H9 (cell line): Measurements from ENCODE around the gene HPGDS. TPM values are rescaled to one million over a fixed set of nuclear protein-coding genes. Genes with fewer than 3 reads are reported as not detected.

Experiments used
- DNase-seq: peaks from one replicate; pipeline ENCODE4 v3.0.0-alpha.2; 2017
- H2AFZ ChIP-seq: one replicate; pipeline ENCODE4 v1.6.1; 2013; ENCODE audit warnings: mild to moderate bottlenecking, low read length, control low read depth, moderate library complexity
- H2AK5ac ChIP-seq: 2 replicates; pipeline ENCODE4 v1.6.1; 2013; ENCODE audit warnings: low read length, control low read depth, mixed read lengths; ENCODE audit not compliant: insufficient read length
- H2BK120ac ChIP-seq: one replicate; pipeline ENCODE4 v1.6.1; 2013; ENCODE audit warnings: low read depth, mild to moderate bottlenecking, low read length, control low read depth, inconsistent platforms; ENCODE audit not compliant: poor library complexity, severe bottlenecking
- H2BK12ac ChIP-seq: 2 replicates; pipeline ENCODE4 v1.6.1; 2013; ENCODE audit warnings: low read length, control low read depth, mixed read lengths, low read depth; ENCODE audit not compliant: insufficient read length
- H2BK15ac ChIP-seq: 2 replicates; pipeline ENCODE4 v1.6.1; 2013; ENCODE audit warnings: low read depth, low read length, control low read depth
- H2BK20ac ChIP-seq: one replicate; pipeline ENCODE4 v1.6.1; 2013; ENCODE audit warnings: low read depth, mild to moderate bottlenecking, low read length, control low read depth, inconsistent platforms; ENCODE audit not compliant: poor library complexity, severe bottlenecking
- H2BK5ac ChIP-seq: 2 replicates; pipeline ENCODE4 v1.6.1; 2013; ENCODE audit warnings: low read length, control low read depth, mixed read lengths; ENCODE audit not compliant: insufficient read length
- H3K14ac ChIP-seq: 2 replicates; pipeline ENCODE4 v1.6.1; 2013; ENCODE audit warnings: low read length, control low read depth; ENCODE audit not compliant: insufficient read depth
- H3K18ac ChIP-seq: 2 replicates; pipeline ENCODE4 v1.6.1; 2013; ENCODE audit warnings: low read depth, mild to moderate bottlenecking, mixed read lengths, low read length, control low read depth; ENCODE audit not compliant: insufficient read length
- H3K23ac ChIP-seq: 2 replicates; pipeline ENCODE4 v1.6.1; 2013; ENCODE audit warnings: low read length, control low read depth, mixed read lengths, low read depth; ENCODE audit not compliant: insufficient read length
- H3K23me2 ChIP-seq: 2 replicates; pipeline ENCODE4 v1.6.1; 2013; ENCODE audit warnings: low read depth, mild to moderate bottlenecking, mixed read lengths, low read length, control low read depth; ENCODE audit not compliant: insufficient read length, poor library complexity, severe bottlenecking
- H3K27ac ChIP-seq: 2 replicates; pipeline ENCODE4 v1.5.1; 2013; ENCODE audit warnings: low read length, control low read depth, mixed read lengths, low read depth; ENCODE audit not compliant: insufficient read length
- H3K27me3 ChIP-seq: 2 replicates; pipeline ENCODE4 v1.6.1; 2013; ENCODE audit warnings: low read length, control low read depth, inconsistent platforms; ENCODE audit not compliant: insufficient read depth
- H3K4ac ChIP-seq: 2 replicates; pipeline ENCODE4 v1.6.1; 2013; ENCODE audit warnings: low read depth, mild to moderate bottlenecking, control low read depth, inconsistent platforms, low read length, moderate library complexity
- H3K4me1 ChIP-seq: 2 replicates; pipeline ENCODE4 v1.6.1; 2013; ENCODE audit warnings: low read length, control low read depth, inconsistent platforms; ENCODE audit not compliant: insufficient read depth
- H3K4me2 ChIP-seq: 2 replicates; pipeline ENCODE4 v1.6.1; 2013; ENCODE audit warnings: low read length, control low read depth, mixed read lengths; ENCODE audit not compliant: insufficient read length, insufficient read depth
- H3K56ac ChIP-seq: 2 replicates; pipeline ENCODE4 v1.6.1; 2013; ENCODE audit warnings: low read depth, mild to moderate bottlenecking, mixed read lengths, low read length, control low read depth; ENCODE audit not compliant: insufficient read length
- H3K79me1 ChIP-seq: 2 replicates; pipeline ENCODE4 v1.6.1; 2013; ENCODE audit warnings: low read depth, mild to moderate bottlenecking, moderate library complexity, low read length, control low read depth, inconsistent platforms; ENCODE audit not compliant: insufficient read depth, poor library complexity, severe bottlenecking
- H3K79me2 ChIP-seq: 2 replicates; pipeline ENCODE4 v1.6.1; 2013; ENCODE audit warnings: low read length, control low read depth, inconsistent platforms; ENCODE audit not compliant: insufficient read depth
- H3K9ac ChIP-seq: 2 replicates; pipeline ENCODE4 v1.6.1; 2013; ENCODE audit warnings: low read length, control low read depth, mixed read lengths; ENCODE audit not compliant: insufficient read length; ENCODE audit errors: extremely low read depth
- H3K9me3 ChIP-seq: one replicate; pipeline ENCODE4 v1.6.1; 2013; ENCODE audit warnings: low read depth, low read length, inconsistent platforms; ENCODE audit not compliant: control insufficient read depth
- H3T11ph ChIP-seq: one replicate; pipeline ENCODE4 v1.6.1; 2013; ENCODE audit warnings: mild to moderate bottlenecking, low read length, control low read depth, inconsistent platforms
- H4K20me1 ChIP-seq: one replicate; pipeline ENCODE4 v1.6.1; 2013; ENCODE audit not compliant: control insufficient read depth, insufficient read length, insufficient read depth
- H4K5ac ChIP-seq: 2 replicates; pipeline ENCODE4 v1.6.1; 2013; ENCODE audit warnings: low read depth, mild to moderate bottlenecking, mixed read lengths, low read length, control low read depth; ENCODE audit not compliant: insufficient read length
- H4K8ac ChIP-seq: replicated peaks from 2 replicates; pipeline ENCODE4 v1.6.1; 2013; ENCODE audit warnings: low read length, control low read depth, mixed read lengths, low read depth; ENCODE audit not compliant: insufficient read length
- H4K91ac ChIP-seq: 2 replicates; pipeline ENCODE4 v1.6.1; 2013; ENCODE audit warnings: low read depth, mild to moderate bottlenecking, moderate library complexity, mixed read lengths, low read length, control low read depth; ENCODE audit not compliant: insufficient read length
- H3K27ac Mint-ChIP-seq, 3 experiments: 2 replicates in 2 of 3; 3 replicates in 1 of 3; pipeline ENCODE4 v1.8.0; 2020 to 2021; ENCODE audit warnings: mixed read lengths in 3 of 3, mild to moderate bottlenecking in 1 of 3, moderate library complexity in 1 of 3
- H3K27me3 Mint-ChIP-seq: 2 replicates; pipeline ENCODE4 v1.8.0; 2021; ENCODE audit warnings: low read depth, mild to moderate bottlenecking, moderate library complexity, mixed read lengths
- H3K36me3 Mint-ChIP-seq, 3 experiments: 2 replicates in 2 of 3; 3 replicates in 1 of 3; pipeline ENCODE4 v1.8.0; 2020 to 2021; ENCODE audit warnings: low read depth in 3 of 3, mixed read lengths in 3 of 3; ENCODE audit not compliant: insufficient read depth in 1 of 3
- H3K4me1 Mint-ChIP-seq, 2 experiments: 2 replicates each; pipeline ENCODE4 v1.8.0; 2020; ENCODE audit warnings: mixed read lengths in 2 of 2
- H3K4me3 Mint-ChIP-seq, 2 experiments: 2 replicates in 1 of 2; 3 replicates in 1 of 2; pipeline ENCODE4 v1.8.0; 2020 to 2021; ENCODE audit warnings: mild to moderate bottlenecking in 2 of 2, mixed read lengths in 2 of 2, moderate library complexity in 1 of 2
- H3K9me3 Mint-ChIP-seq, 2 experiments: 2 replicates in 1 of 2; 3 replicates in 1 of 2; pipeline ENCODE4 v1.8.0; 2020; ENCODE audit warnings: mild to moderate bottlenecking in 2 of 2, mixed read lengths in 2 of 2, moderate library complexity in 1 of 2
- CTCF ChIP-seq: fragments of 200-600 bp; sonication (generic); conservative IDR thresholded peaks from 3 replicates; pipeline ENCODE4 v1.8.0; 2021; ENCODE audit warnings: antibody characterized with exemption, mild to moderate bottlenecking
- WGBS: extraction: QIAGEN DNeasy Blood & Tissue Kit; methylation state at CpG from one replicate; pipeline ENCODE4 v1.1.7; 2013; ENCODE audit warnings: missing lambda C conversion rate, low lambda C conversion rate, mixed read lengths; ENCODE audit not compliant: insufficient read length; ENCODE audit errors: extremely low coverage; 5-methylcytosine and 5-hydroxymethylcytosine counted together
- total RNA-seq: library from RNA; stranded (reverse); gene quantifications from 2 replicates; pipeline ENCODE4 v1.2.1, GENCODE V29; 2021

HPGDS gene
- total RNA-seq, 1 experiment from 2014 or later, result not detected

DNA sequence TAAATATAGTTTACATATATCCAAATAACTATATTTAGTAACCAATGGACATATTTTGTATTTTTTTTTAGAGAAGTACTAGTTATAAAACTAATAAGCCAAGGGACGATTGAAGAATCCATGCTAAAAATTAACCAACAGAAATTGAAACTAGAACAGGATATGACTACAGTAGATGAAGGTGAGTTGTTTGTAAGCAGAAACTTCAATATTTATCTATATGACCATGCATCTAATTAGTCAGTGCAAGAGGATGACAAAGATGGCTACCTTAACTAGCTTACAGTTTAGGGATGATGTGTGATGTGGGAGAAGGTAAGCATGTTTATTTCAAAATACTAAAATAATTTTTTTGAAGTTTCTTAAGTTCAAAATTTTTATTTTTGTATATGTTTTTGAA is 57.7 kb downstream of the HPGDS start:
- Histone ChIP-seq H3K79me2 (no peaks in the 10 kb centered on the region), H4K5ac (no peak overlapping the region), H3K56ac (no peak overlapping the region), H3K79me1 (no peaks in the 10 kb centered on the region), H3K4ac (no peak overlapping the region), H2BK15ac (no peak overlapping the region), H3K9ac (no peak overlapping the region), H3K4me1 (no peaks in the 10 kb centered on the region), H3T11ph (no peak overlapping the region), H4K20me1 (no peaks in the 10 kb centered on the region), H4K91ac (no peak overlapping the region), H3K23ac (no peak overlapping the region), H4K8ac (no peak overlapping the region), H3K23me2 (no peaks in the 10 kb centered on the region), H3K27me3 (no peaks in the 10 kb centered on the region), H3K27ac (no peak overlapping the region), H3K14ac (no peak overlapping the region), H3K18ac (no peak overlapping the region), H3K9me3 (no peaks in the 10 kb centered on the region), H2BK5ac (no peak overlapping the region), H2AFZ (no peak overlapping the region), H3K4me2 (no peak overlapping the region), H2BK120ac (no peak overlapping the region), H2AK5ac (no peak overlapping the region), H2BK20ac (no peak overlapping the region), H2BK12ac (no peak overlapping the region)
- no peak for TF ChIP-seq CTCF
- DNase-seq, result no peak
- Mint-ChIP-seq H3K9me3 (no peaks in the 10 kb centered on the region), H3K4me3 (no peak overlapping the region), H3K4me1 (no peaks in the 10 kb centered on the region), H3K27ac (no peak overlapping the region), H3K36me3 (peaks cover 24 to 70% (median 69%) of the 10 kb centered on the region in 3 experiments), H3K27me3 (no peaks in the 10 kb centered on the region)
- no CpG with 5 or more reads among the region's 1 CpG for WGBS
